Ishikawa (cell line): Measurements from ENCODE around the gene CTNNBL1.

Experiments used
- CEBPB ChIP-seq: IDR thresholded peaks from 2 replicates; pipeline ENCODE4 v1.6.1; 2012
- CREB1 ChIP-seq: IDR thresholded peaks from 2 replicates; pipeline ENCODE4 v1.6.1; 2012; ENCODE audit warnings: low read depth
- EGR1 ChIP-seq: IDR thresholded peaks from 2 replicates; pipeline ENCODE4 v1.6.1; 2012
- EP300 ChIP-seq: IDR thresholded peaks from 2 replicates; pipeline ENCODE4 v1.6.1; 2012; ENCODE audit warnings: borderline replicate concordance
- FOXM1 ChIP-seq: IDR thresholded peaks from 2 replicates; pipeline ENCODE4 v1.6.1; 2012; ENCODE audit warnings: low read depth, borderline replicate concordance
- NFIC ChIP-seq: IDR thresholded peaks from 2 replicates; pipeline ENCODE4 v1.6.1; 2012
- RAD21 ChIP-seq: IDR thresholded peaks from 2 replicates; pipeline ENCODE4 v1.6.1; 2012; ENCODE audit warnings: low read depth
- REST ChIP-seq: IDR thresholded peaks from 2 replicates; pipeline ENCODE4 v1.6.1; 2012; ENCODE audit warnings: low read depth, mild to moderate bottlenecking
- TAF1 ChIP-seq: IDR thresholded peaks from 2 replicates; pipeline ENCODE4 v1.6.1; 2012; ENCODE audit warnings: low read depth, mild to moderate bottlenecking
- TCF12 ChIP-seq: IDR thresholded peaks from 2 replicates; pipeline ENCODE4 v1.6.1; 2012; ENCODE audit warnings: low read depth
- TEAD4 ChIP-seq: IDR thresholded peaks from 2 replicates; pipeline ENCODE4 v1.6.1; 2012
- USF1 ChIP-seq: IDR thresholded peaks from 2 replicates; pipeline ENCODE4 v1.6.1; 2012
- YY1 ChIP-seq: IDR thresholded peaks from 2 replicates; pipeline ENCODE4 v1.6.1; 2012; ENCODE audit warnings: low read depth
- ZBTB7A ChIP-seq: IDR thresholded peaks from 2 replicates; pipeline ENCODE4 v1.6.1; 2012; ENCODE audit warnings: low read depth
- TF ChIP-seq, protein P1 (sequence below): IDR thresholded peaks from 2 replicates; pipeline ENCODE4 v1.6.1; 2012

The CTNNBL1 gene

GRCh38 chr20:37821696-37822095 lies 127.9 kb downstream of the CTNNBL1 start:
- no peak for TF ChIP-seq ZBTB7A
- TF ChIP-seq, protein P1, sequence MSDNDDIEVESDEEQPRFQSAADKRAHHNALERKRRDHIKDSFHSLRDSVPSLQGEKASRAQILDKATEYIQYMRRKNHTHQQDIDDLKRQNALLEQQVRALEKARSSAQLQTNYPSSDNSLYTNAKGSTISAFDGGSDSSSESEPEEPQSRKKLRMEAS = no peak
- TF ChIP-seq TAF1 = no peak
- TF ChIP-seq TEAD4 = no peak
- TF ChIP-seq USF1 = no peak
- TF ChIP-seq YY1 = no peak
- TF ChIP-seq FOXM1 = no peak
- TF ChIP-seq CREB1 = no peak
- no peak for TF ChIP-seq EGR1
- no peak for TF ChIP-seq NFIC
- no peak for TF ChIP-seq TCF12
- TF ChIP-seq EP300 = no peak
- no peak for TF ChIP-seq REST
- TF ChIP-seq CEBPB = no peak
- no peak for TF ChIP-seq RAD21

DNA sequence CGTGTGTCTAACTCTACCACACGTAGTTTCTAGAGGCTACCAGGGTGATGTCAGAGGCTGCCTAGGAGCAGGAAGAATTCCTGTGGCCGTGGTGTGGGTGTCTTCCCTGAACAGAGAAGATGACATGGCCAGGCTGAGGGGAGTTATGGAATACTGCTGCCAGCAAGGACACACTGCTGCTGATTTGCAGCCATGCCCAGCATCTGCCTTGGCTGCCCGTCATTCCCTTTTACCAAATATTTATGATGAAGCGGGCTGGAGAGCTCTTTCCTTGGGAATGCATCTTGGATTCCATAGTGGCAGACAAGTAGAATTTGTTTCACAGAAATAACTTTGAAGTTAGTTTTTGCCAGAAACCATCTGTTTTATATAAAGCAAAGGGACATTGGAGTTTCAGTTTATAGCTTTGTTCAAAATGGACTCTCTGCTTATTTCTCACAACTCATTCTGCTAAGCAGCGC lies 128.3 kb downstream of the CTNNBL1 start:
- TF ChIP-seq TCF12 (no peak), REST (no peak), ZBTB7A (no peak), CREB1 (no peak), NFIC (no peak), EGR1 (no peak), TAF1 (no peak), FOXM1 (no peak)

DNA sequence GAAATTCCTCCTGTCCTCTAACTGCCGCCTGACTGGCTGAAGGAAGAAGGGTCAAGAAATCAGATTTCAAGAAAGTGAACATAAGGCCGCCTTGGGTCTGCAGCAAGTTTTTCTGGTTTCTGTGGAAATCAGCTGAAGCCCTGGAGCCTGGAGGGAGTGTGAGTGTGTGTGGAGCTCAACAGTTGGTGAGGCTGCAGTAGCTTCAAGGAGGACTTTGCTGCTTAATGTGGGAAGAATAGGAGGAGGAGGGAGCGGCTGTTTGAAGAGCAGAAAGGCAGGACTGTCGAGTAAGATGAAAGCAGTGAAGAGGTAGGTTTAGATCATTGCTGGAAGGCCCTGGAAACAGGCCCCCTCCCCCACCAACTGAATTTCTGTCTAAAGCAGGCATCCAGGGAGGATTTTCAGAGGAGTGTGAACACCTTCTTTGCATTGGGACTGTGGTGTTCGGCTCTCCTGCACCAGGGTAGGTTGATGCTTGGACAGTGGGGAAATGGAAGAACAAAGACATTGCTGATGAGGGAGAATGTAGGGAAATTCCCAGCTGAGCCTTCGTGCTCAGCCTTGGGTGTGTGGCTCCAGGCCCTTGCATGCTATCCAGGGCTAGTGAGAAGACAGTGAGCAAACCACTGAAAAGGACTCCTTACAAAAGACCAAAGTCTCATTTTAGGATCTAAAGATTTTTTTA lies 129.6 kb downstream of the CTNNBL1 start:
- TF ChIP-seq FOXM1 (no peak), CEBPB (no peak), USF1 (no peak), RAD21 (no peak), YY1 (no peak), EP300 (no peak), ZBTB7A (no peak), CREB1 (no peak), TCF12 (no peak), TEAD4 (no peak), EGR1 (no peak), NFIC (no peak), REST (no peak), TAF1 (no peak)
- TF ChIP-seq, protein P1 = no peak

GRCh38 chr20:37827605-37828004 lies 133.8 kb downstream of the CTNNBL1 start:
- TF ChIP-seq TEAD4 = no peak
- TF ChIP-seq NFIC = no peak
- TF ChIP-seq EP300 = no peak
- no peak for TF ChIP-seq YY1
- TF ChIP-seq CREB1 = no peak
- no peak for TF ChIP-seq TAF1
- TF ChIP-seq EGR1 = no peak
- TF ChIP-seq ZBTB7A = no peak
- no peak for TF ChIP-seq TCF12
- TF ChIP-seq, protein P1 = no peak
- TF ChIP-seq USF1 = no peak
- no peak for TF ChIP-seq FOXM1
- TF ChIP-seq REST = no peak
- TF ChIP-seq RAD21 = no peak
- no peak for TF ChIP-seq CEBPB
